GM12874 (cell line): ENCODE results near the gene SCGB1D1.

ENCODE experiments used
- TF ChIP-seq, protein P1 (sequence below): IDR thresholded peaks from 2 replicates; pipeline ENCODE4 v1.5.1; 2011; ENCODE audit warnings: low read depth, mild to moderate bottlenecking, control low read depth, low read length, moderate library complexity; ENCODE audit not compliant: insufficient read depth

Gene SCGB1D1

DNA sequence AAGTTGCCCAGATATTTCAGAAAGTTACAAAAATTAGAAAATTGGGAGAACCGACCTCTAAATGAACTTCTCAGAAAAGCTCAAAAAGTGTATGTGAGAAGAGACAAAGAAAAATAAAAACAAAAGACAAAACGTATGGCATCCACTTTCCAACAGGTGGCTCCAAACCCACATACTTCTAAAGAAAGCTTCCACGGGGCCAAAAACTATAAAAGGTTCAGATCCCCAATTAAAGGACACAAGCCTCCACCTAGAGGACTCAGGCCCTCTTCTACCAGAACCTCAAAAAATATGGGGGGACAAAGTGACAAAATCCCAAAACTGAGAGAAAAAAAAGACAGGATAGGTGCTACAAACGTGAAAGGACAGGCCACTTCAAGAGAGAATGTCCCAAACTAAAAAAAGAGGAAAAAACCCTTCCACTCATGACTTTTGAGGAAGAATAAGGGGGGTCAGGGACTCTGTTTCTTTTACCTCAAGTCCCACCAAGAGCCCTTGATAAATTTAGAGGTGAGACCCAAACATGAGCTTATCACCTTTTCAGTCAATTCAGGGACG is 27.3 kb downstream of the SCGB1D1 start:
- TF ChIP-seq, protein P1, sequence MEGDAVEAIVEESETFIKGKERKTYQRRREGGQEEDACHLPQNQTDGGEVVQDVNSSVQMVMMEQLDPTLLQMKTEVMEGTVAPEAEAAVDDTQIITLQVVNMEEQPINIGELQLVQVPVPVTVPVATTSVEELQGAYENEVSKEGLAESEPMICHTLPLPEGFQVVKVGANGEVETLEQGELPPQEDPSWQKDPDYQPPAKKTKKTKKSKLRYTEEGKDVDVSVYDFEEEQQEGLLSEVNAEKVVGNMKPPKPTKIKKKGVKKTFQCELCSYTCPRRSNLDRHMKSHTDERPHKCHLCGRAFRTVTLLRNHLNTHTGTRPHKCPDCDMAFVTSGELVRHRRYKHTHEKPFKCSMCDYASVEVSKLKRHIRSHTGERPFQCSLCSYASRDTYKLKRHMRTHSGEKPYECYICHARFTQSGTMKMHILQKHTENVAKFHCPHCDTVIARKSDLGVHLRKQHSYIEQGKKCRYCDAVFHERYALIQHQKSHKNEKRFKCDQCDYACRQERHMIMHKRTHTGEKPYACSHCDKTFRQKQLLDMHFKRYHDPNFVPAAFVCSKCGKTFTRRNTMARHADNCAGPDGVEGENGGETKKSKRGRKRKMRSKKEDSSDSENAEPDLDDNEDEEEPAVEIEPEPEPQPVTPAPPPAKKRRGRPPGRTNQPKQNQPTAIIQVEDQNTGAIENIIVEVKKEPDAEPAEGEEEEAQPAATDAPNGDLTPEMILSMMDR = no peak

- TF ChIP-seq, protein P1 = no peak
These were observed 31.5 kb downstream of the SCGB1D1 start for GRCh38 chr11:62221498-62221897.

DNA sequence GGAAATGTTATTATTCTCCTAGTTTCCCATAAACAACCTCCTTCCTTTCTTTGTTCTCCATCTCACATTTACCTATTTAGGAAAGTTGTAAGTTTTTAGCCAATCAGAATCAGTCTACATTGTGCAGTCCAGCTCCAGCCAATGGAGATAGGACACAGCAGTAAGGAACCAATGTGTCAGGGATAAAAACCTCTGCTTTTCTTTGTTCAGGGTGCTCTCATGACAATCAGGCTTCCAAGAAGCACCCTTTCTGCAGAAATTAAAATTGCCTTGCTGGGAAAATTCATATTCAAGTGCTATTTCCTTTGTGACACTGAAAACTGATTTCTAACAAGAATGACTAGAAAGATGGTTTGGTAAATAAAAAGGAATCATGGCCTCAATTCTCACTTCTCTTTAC is 33.1 kb downstream of the SCGB1D1 start:
- TF ChIP-seq, protein P1 = no peak

GRCh38 chr11:62233730-62234129 is 43.7 kb downstream of the SCGB1D1 start:
- TF ChIP-seq, protein P1 = no peak

- TF ChIP-seq, protein P1 = no peak
These were observed 46.2 kb downstream of the SCGB1D1 start for GRCh38 chr11:62236187-62236586.

GRCh38 chr11:62237499-62237898 is 47.5 kb downstream of the SCGB1D1 start:
- TF ChIP-seq, protein P1 = no peak

DNA sequence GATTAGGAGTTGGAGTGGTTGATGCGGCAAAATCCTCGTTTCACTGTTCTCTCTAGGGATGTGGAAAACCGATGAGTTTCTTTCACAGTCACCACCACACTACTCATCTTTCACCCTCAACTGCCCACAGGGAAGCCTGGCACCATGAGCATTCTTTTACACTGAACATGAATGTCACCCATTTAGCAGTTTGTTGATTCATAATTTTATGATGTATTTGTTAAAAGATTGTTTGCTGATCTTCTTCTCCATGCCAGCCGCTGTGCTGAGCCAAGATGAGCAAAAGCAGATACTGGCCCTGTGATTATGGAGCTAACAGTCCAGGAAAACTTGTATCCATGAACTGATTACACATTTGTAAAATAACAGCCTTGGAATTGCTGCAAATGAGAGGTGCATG is 48.1 kb downstream of the SCGB1D1 start:
- TF ChIP-seq, protein P1 = no peak

- TF ChIP-seq, protein P1 = no peak
These were observed 51.1 kb downstream of the SCGB1D1 start for GRCh38 chr11:62241095-62241494.
